Ectodermal cell (in vitro differentiated cells): ENCODE results near the gene SHC4.
A peak's percentile ranks its signal among the peaks of the same experiment; 100 is the strongest.
"Not testable (repeated sequence)": the region's sequence is repeated elsewhere in the genome, so short reads cannot be mapped to it uniquely, and the experiment has no call there.

ENCODE experiments used
- H3K27ac ChIP-seq: 2 replicates; pipeline ENCODE4 v1.7.0; 2013; ENCODE audit warnings: mild to moderate bottlenecking, low read depth, low read length; ENCODE audit not compliant: insufficient read depth, poor library complexity, severe bottlenecking
- H3K27me3 ChIP-seq: 2 replicates; pipeline ENCODE4 v1.7.0; 2013; ENCODE audit warnings: mild to moderate bottlenecking, low read length; ENCODE audit not compliant: insufficient read depth, control insufficient read depth, poor library complexity, severe bottlenecking
- H3K36me3 ChIP-seq: one replicate; pipeline ENCODE4 v1.7.0; 2013; ENCODE audit warnings: low read length; ENCODE audit not compliant: control insufficient read depth, insufficient read depth
- H3K4me1 ChIP-seq: one replicate; pipeline ENCODE4 v1.7.0; 2013; ENCODE audit warnings: low read length; ENCODE audit not compliant: control insufficient read depth, insufficient read depth
- H3K4me3 ChIP-seq: 2 replicates; pipeline ENCODE4 v1.7.0; 2013; ENCODE audit warnings: low read depth, low read length, control low read depth; ENCODE audit not compliant: insufficient read depth
- H3K9me3 ChIP-seq: 2 replicates; pipeline ENCODE4 v1.7.0; 2013; ENCODE audit warnings: mild to moderate bottlenecking, low read length, moderate library complexity; ENCODE audit not compliant: control insufficient read depth
- WGBS, 2 experiments: methylation state at CpG; one replicate each; pipeline ENCODE4 v1.1.7; 2013; ENCODE audit warnings: missing lambda C conversion rate in 2 of 2; 5-methylcytosine and 5-hydroxymethylcytosine counted together

SHC4 gene

GRCh38 chr15:48970926-48971325 lies 7.2 kb upstream of the SHC4 start:
- not testable (repeated sequence) for H3K27ac ChIP-seq, H3K4me1 ChIP-seq, H3K4me3 ChIP-seq, H3K27me3 ChIP-seq, H3K9me3 ChIP-seq, H3K36me3 ChIP-seq
- WGBS, 2 experiments, result 91% methylated on average over 1 of the region's 1 CpG; no CpG with 5 or more reads in 1 of the 2 experiments

GRCh38 chr15:48968066-48968465 lies 4.3 kb upstream of the SHC4 start:
- Histone ChIP-seq H3K4me3 (no peak overlapping the region), H3K9me3 (no peaks in the 10 kb centered on the region), H3K36me3 (no peaks in the 10 kb centered on the region), H3K4me1 (no peaks in the 10 kb centered on the region), H3K27ac (no peak overlapping the region), H3K27me3 (peaks cover 24% of the 10 kb centered on the region)
- WGBS, 2 experiments, result 95 to 96% methylated on average over 4 of the region's 4 CpGs

DNA sequence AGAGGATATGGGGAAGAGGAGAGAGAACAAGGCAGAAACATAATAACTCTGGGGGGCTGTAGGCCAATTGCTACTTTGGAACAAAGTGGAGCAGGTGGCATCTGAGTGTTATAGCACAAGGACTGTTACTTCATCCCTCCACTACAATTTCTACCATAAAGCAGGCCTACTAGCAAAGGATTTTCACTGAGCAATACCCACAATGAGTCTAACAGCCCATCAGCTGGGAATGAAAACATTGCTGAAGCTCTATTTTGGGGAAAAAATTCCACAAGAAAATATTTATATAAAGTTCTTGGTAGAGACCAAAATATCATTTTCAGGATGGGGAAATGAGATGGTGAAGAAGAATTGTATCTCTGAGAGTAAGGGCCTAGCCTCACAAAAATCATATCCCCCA lies 3.6 kb upstream of the SHC4 start:
- no peaks in the 10 kb centered on the region for H3K36me3 ChIP-seq
- H3K9me3 ChIP-seq, result no peaks in the 10 kb centered on the region
- no peak overlapping the region for H3K27ac ChIP-seq
- no peak overlapping the region for H3K4me3 ChIP-seq
- peaks cover 31% of the 10 kb centered on the region for H3K27me3 ChIP-seq
- H3K4me1 ChIP-seq, result no peaks in the 10 kb centered on the region

DNA sequence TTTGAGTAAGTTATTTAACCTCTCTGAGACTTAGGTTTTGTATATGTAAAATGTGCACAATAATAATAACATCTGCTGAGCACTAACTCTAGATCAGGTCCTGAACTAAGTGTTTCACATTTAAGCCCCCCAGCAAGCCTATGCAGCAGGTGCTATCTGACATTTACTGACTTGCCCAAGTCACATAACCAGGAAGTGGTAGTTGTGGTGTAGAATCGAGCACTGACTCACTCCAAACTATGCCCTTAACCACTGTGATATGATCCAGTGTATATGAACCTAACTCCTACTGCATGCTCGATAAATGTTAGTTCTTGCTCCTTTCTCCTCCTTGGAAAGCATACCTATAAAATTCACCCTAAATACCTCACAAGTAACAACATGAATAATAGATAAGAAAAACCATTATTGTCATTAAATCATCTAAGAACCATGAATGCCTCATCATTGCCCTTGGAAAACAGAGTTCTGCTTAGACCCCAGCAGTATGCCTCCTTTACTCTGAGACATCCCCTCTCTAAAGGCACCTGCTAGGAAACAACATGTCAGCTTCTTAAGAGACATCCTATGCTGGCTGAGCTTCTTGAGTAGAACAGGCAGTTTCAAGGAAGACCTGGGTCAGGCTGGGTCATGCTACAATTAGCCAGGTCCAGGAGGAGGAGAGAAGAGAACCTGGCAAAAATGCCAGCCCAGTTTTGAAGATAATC lies 3.0 kb upstream of the SHC4 start:
- no peak overlapping the region for H3K27ac ChIP-seq
- 80 to 84% methylated on average over 2 of the region's 2 CpGs for WGBS, 2 experiments

DNA sequence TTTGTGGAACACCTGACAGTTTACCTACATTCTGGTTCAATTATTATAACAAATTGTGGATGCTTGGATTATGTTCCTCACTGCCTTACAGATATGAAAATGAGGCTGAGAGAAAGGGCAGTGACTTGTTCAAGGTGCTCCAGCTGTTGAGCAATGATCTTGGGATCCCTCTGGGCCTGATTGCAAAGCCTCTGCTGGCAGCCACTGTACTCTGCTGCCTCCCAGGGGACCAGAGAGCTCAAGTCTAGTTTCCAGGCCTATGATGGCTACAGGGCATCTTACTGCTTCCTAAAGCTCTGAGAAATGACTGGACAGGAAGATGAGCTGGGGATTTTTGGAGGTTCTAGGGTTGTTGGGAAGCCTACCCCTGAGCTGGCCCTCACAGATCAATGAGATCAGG lies 2.3 kb upstream of the SHC4 start:
- Histone ChIP-seq H3K4me3 (no peak overlapping the region), H3K4me1 (no peaks in the 10 kb centered on the region), H3K27me3 (peaks cover 44% of the 10 kb centered on the region), H3K36me3 (no peaks in the 10 kb centered on the region), H3K27ac (no peak overlapping the region), H3K9me3 (no peaks in the 10 kb centered on the region)

More for the DNA sequence above, 3.0 kb upstream of the SHC4 start:
- H3K36me3 ChIP-seq, result no peaks in the 10 kb centered on the region
- no peaks in the 10 kb centered on the region for H3K4me1 ChIP-seq
- H3K4me3 ChIP-seq, result no peak overlapping the region
- H3K27me3 ChIP-seq, result peaks cover 37% of the 10 kb centered on the region
- H3K9me3 ChIP-seq, result no peaks in the 10 kb centered on the region

- Histone ChIP-seq H3K36me3 (no peaks in the 10 kb centered on the region), H3K27ac (no peak overlapping the region), H3K4me3 (no peak overlapping the region), H3K9me3 (no peaks in the 10 kb centered on the region), H3K4me1 (no peaks in the 10 kb centered on the region), H3K27me3 (peaks cover 48% of the 10 kb centered on the region)
- WGBS, 2 experiments, result 91 to 93% methylated on average over 2 of the region's 2 CpGs
These were observed 1.2 kb upstream of the SHC4 start for GRCh38 chr15:48964898-48965297.

GRCh38 chr15:48962662-48963523 lies 826 bp downstream of the SHC4 start:
- Histone ChIP-seq H3K9me3 (no peaks in the 10 kb centered on the region), H3K4me3 (peak overlapping the region; percentile 48), H3K36me3 (no peaks in the 10 kb centered on the region), H3K4me1 (no peaks in the 10 kb centered on the region), H3K27ac (no peak overlapping the region), H3K27me3 (peaks cover 49% of the 10 kb centered on the region)
- 6 to 7% methylated on average over 53 to 54 of the region's 54 CpGs for WGBS, 2 experiments

- Histone ChIP-seq H3K9me3 (no peaks in the 10 kb centered on the region), H3K27me3 (peaks cover 4% of the 10 kb centered on the region), H3K4me3 (no peak overlapping the region), H3K36me3 (no peaks in the 10 kb centered on the region), H3K4me1 (no peaks in the 10 kb centered on the region), H3K27ac (no peak overlapping the region)
- 84 to 94% methylated on average over 3 of the region's 3 CpGs for WGBS, 2 experiments
These were observed 7.8 kb downstream of the SHC4 start for GRCh38 chr15:48955967-48956366.

GRCh38 chr15:48955370-48955769 lies 8.3 kb downstream of the SHC4 start:
- Histone ChIP-seq H3K36me3 (no peaks in the 10 kb centered on the region), H3K27ac (no peak overlapping the region), H3K4me3 (no peak overlapping the region), H3K9me3 (no peaks in the 10 kb centered on the region), H3K4me1 (no peaks in the 10 kb centered on the region), H3K27me3 (peaks cover 4% of the 10 kb centered on the region)
- WGBS, 2 experiments, result 97 to 98% methylated on average over 4 of the region's 4 CpGs

DNA sequence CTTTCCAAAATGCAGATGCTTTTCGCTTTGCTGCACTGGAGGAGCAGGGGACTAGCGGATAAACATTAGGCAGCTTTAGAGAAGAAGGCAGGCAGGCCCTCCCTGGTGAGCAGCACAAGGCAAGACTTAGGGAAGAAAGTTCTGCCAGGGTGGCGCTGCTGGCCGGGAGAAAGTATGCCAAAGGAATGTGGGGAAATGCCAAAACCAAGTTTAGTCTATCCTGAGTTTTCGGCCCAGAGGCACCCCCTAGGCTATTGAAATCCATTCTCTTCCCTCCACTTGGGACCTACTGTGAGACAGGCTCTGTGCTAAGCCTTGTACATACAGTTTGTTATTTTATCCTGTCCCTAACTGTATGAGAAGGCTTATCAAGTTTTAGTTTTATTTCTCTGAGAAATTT lies 9.2 kb downstream of the SHC4 start:
- Histone ChIP-seq H3K4me1 (no peaks in the 10 kb centered on the region), H3K36me3 (no peaks in the 10 kb centered on the region), H3K27me3 (no peaks in the 10 kb centered on the region), H3K9me3 (no peaks in the 10 kb centered on the region), H3K27ac (no peak overlapping the region), H3K4me3 (no peak overlapping the region)
- WGBS, 2 experiments, result 64 to 69% methylated on average over 5 of the region's 5 CpGs
